Measurements from ENCODE around the gene TRAPPC12.

The TRAPPC12 gene

GRCh38 chr2:3408781-3409180 is 29.3 kb downstream of the TRAPPC12 start:
- DNase-seq (ENCODE audit: low spot score) = no peak

GRCh38 chr2:3409627-3410170 is 30.2 kb downstream of the TRAPPC12 start:
- DNase-seq (ENCODE audit: low spot score) = no peak

- no peak for DNase-seq (ENCODE audit: low spot score)
These were observed 31.6 kb downstream of the TRAPPC12 start for GRCh38 chr2:3411103-3411502.

GRCh38 chr2:3413697-3414096 is 34.2 kb downstream of the TRAPPC12 start:
- no peak for DNase-seq (ENCODE audit: low spot score)

GRCh38 chr2:3414133-3414860 is 34.8 kb downstream of the TRAPPC12 start:
- no peak for DNase-seq (ENCODE audit: low spot score)

- DNase-seq (ENCODE audit: low spot score) = no peak
These were observed 39.4 kb downstream of the TRAPPC12 start for GRCh38 chr2:3418766-3419404.

- DNase-seq (ENCODE audit: low spot score) = no peak
These were observed 40.7 kb downstream of the TRAPPC12 start for GRCh38 chr2:3420076-3420768.

GRCh38 chr2:3420769-3421397 is 41.4 kb downstream of the TRAPPC12 start:
- DNase-seq (ENCODE audit: low spot score) = no peak

GRCh38 chr2:3421580-3421979 is 42.1 kb downstream of the TRAPPC12 start:
- DNase-seq (ENCODE audit: low spot score) = no peak

GRCh38 chr2:3422161-3422779 is 42.8 kb downstream of the TRAPPC12 start:
- no peak for DNase-seq (ENCODE audit: low spot score)

GRCh38 chr2:3423492-3424170 is 44.1 kb downstream of the TRAPPC12 start:
- peak; percentile 64 for DNase-seq (ENCODE audit: low spot score)

GRCh38 chr2:3424171-3424795 is 44.8 kb downstream of the TRAPPC12 start:
- no peak for DNase-seq (ENCODE audit: low spot score)

GRCh38 chr2:3426615-3427014 is 47.1 kb downstream of the TRAPPC12 start:
- DNase-seq (ENCODE audit: low spot score) = no peak

GRCh38 chr2:3427272-3427671 is 47.8 kb downstream of the TRAPPC12 start:
- DNase-seq (ENCODE audit: low spot score) = no peak

- no peak for DNase-seq (ENCODE audit: low spot score)
These were observed 49.1 kb downstream of the TRAPPC12 start for GRCh38 chr2:3428577-3428976.

GRCh38 chr2:3429066-3429610 is 49.6 kb downstream of the TRAPPC12 start:
- no peak for DNase-seq (ENCODE audit: low spot score)

GRCh38 chr2:3430172-3430571 is 50.7 kb downstream of the TRAPPC12 start:
- DNase-seq (ENCODE audit: low spot score) = no peak

- DNase-seq (ENCODE audit: low spot score) = no peak
These were observed 51.4 kb downstream of the TRAPPC12 start for GRCh38 chr2:3430740-3431490.

GRCh38 chr2:3432067-3432466 is 52.6 kb downstream of the TRAPPC12 start:
- no peak for DNase-seq (ENCODE audit: low spot score)

All from cerebellar cortex (tissue), 1 donor.